DND-41 (cell line): ENCODE results near the gene PC.
"Not testable (repeated sequence)": the region's sequence is repeated elsewhere in the genome, so short reads cannot be mapped to it uniquely, and the experiment has no call there.

Source experiments
- CTCF ChIP-seq: IDR thresholded peaks from 2 replicates; pipeline ENCODE4 v1.5.1; 2012; ENCODE audit warnings: borderline replicate concordance, low read length, moderate library complexity, mild to moderate bottlenecking; ENCODE audit not compliant: poor library complexity, severe bottlenecking; ENCODE audit errors: extremely low read depth
- EZH2 ChIP-seq: IDR thresholded peaks from 3 replicates; pipeline ENCODE4 v1.6.1; 2012; ENCODE audit warnings: borderline replicate concordance, low read depth, mild to moderate bottlenecking, moderate library complexity, low read length, inconsistent platforms; ENCODE audit not compliant: severe bottlenecking

GRCh38 chr11:66799815-66800214, 158.4 kb downstream of the PC start:
- not testable (repeated sequence) for TF ChIP-seq CTCF, EZH2
